ENCODE results near the gene TPGS1.

The TPGS1 gene

DNA sequence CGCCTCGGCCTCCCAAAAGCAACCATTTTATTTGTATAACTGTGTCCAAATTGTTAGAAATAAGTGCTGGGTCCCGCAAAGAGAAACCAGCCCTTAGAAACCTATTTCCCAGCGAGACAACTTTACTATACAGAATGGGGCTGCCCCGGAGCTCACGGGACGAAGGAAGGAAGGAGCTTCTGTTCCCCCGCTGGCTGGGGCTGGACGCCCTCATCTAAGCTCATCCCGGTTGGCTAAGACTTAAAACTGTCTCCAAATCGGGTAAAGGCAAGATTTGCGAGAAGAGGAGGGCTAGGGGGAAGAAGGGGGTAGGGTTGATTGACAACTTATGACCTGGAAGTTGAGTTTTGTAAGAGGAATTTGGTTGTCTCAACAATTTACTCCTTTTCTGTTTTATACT is 52.8 kb downstream of the TPGS1 start:
- no peak overlapping the region for H3K27ac ChIP-seq
- TF ChIP-seq, protein P1, sequence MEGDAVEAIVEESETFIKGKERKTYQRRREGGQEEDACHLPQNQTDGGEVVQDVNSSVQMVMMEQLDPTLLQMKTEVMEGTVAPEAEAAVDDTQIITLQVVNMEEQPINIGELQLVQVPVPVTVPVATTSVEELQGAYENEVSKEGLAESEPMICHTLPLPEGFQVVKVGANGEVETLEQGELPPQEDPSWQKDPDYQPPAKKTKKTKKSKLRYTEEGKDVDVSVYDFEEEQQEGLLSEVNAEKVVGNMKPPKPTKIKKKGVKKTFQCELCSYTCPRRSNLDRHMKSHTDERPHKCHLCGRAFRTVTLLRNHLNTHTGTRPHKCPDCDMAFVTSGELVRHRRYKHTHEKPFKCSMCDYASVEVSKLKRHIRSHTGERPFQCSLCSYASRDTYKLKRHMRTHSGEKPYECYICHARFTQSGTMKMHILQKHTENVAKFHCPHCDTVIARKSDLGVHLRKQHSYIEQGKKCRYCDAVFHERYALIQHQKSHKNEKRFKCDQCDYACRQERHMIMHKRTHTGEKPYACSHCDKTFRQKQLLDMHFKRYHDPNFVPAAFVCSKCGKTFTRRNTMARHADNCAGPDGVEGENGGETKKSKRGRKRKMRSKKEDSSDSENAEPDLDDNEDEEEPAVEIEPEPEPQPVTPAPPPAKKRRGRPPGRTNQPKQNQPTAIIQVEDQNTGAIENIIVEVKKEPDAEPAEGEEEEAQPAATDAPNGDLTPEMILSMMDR (IDR thresholded peaks at IDR 0.05) = no peak
- no peak for TF ChIP-seq ZFX (IDR thresholded peaks at IDR 0.05; ENCODE audit: borderline replicate concordance)

DNA sequence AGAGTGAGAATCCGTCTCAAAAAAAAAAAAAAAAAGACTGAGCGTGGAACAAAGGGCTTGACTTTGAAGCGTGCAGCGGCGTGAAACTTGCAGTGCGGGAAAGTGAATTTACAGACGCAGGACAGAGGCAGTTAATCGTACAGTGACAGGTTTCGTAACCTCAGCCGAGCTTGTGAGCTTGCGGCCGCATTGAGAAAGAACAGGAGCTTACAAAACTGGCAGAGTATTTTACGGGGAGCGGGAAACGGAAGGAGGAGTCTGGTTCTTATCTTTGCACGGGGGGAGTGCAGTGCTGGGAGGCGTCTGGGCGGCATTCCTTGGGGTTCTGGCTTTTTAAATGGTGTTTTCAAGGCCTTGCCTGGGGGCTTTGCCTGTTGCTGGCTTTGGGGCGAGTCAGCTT is 59.1 kb downstream of the TPGS1 start:
- no peak for TF ChIP-seq ZFX (IDR thresholded peaks at IDR 0.05; ENCODE audit: borderline replicate concordance)
- TF ChIP-seq, protein P1 (IDR thresholded peaks at IDR 0.05) = no peak

DNA sequence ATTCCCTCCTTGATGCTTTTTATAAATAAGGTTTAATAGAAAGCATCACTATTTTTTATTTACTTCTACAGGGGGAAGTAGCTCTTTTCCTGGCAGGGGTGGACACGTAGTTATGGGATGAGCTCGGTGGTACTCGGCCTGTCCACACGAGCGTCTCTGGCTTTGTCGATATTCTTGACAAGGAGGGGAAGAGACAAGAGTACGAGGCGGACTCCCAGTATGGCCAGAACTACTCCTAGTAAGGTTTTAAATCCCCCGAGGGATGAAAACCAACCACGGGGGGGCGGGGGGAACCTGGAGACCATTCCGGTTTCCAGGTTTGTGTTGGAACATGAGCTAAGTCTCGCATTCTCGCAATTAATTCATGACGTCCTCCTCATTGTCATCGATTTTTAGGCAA is 59.5 kb downstream of the TPGS1 start:
- no peak for TF ChIP-seq ZFX (IDR thresholded peaks at IDR 0.05; ENCODE audit: borderline replicate concordance)
- TF ChIP-seq, protein P1 (IDR thresholded peaks at IDR 0.05) = no peak
- no peak overlapping the region for H3K27ac ChIP-seq

More for the DNA sequence above, 59.1 kb downstream of the TPGS1 start:
- H3K27ac ChIP-seq = no peak overlapping the region

DNA sequence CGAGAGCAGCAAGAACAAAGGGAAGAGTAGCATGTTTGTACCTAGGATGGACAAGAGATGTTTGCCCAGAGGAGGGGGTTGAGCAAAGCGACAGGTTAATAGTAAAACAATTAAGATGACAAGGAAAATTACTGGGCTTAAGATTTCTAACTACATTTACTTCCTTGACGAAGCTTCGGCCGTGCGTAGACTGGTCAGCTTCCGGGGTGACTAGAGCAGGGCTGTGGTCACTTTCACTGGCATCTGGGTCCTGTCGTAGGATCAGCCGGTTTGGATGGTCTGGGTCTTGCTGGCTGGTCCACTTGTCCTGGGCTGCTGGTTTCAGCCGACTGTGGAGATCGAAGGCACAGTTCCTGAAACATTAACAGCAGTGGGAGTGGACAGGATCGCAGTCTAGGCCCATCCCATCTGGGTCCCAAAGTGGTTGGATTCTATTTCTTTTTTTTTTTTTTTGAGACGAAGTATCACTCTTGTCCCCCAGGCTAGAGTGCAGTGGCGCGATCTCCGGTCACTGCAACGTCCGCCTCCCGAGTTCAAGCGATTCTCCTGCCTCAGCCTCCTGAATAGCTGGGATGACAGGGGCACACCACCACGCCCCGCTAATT is 60.1 kb downstream of the TPGS1 start:
- TF ChIP-seq ZFX (IDR thresholded peaks at IDR 0.05; ENCODE audit: borderline replicate concordance) = no peak
- TF ChIP-seq, protein P1 (IDR thresholded peaks at IDR 0.05) = no peak

More for the DNA sequence above, 60.1 kb downstream of the TPGS1 start:
- H3K27ac ChIP-seq = no peak overlapping the region

Data from 22Rv1 (cell line).